HuH-7.5 (cell line): Measurements from ENCODE around the gene CXADR.
"Not testable (repeated sequence)": the region's sequence is repeated elsewhere in the genome, so short reads cannot be mapped to it uniquely, and the experiment has no call there.

Source experiments
- DNase-seq: peaks from one replicate; pipeline ENCODE4 v3.0.0; 2011; ENCODE audit warnings: low spot score

CXADR gene

GRCh38 chr21:17502985-17503384, 9.9 kb upstream of the CXADR start:
- not testable (repeated sequence) for DNase-seq

- DNase-seq, result no peak
These were observed 5.9 kb upstream of the CXADR start for GRCh38 chr21:17506951-17507350.

GRCh38 chr21:17507591-17507990, 5.3 kb upstream of the CXADR start:
- no peak for DNase-seq

GRCh38 chr21:17513214-17514123, 626 bp downstream of the CXADR start:
- no peak for DNase-seq

DNA sequence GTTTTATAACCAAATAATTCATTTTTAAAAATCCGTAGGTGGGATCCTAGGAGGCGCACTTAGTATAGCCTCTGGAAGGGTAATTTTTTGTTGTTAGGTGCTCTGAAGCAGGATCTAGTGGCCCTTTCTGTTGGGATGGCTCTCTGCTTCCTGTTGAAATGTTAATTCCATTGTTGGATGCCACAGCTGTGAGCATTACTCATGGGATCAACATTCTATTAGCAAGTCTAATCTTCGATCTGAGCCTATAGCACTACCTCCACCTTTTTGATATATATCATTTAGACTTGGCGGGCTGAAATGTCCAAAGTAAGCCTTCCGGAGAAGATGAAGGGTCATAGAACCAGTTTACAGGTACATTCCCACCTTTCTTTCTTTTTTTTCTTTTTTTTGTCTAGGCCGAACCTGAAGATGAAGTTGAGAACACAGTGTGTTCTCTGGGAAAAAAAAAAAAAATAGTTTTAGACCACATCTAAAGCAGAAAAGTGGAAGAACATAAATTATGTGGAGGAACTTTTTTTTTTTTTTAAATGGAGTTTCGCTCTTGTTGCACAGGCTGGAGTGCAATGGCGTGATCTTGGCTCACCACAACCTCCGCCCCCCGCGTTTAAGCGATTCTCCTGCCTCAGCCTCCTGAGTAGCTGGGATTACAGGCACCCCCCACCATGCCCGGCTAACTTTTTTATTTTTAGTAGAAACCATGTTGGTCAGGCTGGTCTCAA, 1.4 kb downstream of the CXADR start:
- DNase-seq, result no peak

DNA sequence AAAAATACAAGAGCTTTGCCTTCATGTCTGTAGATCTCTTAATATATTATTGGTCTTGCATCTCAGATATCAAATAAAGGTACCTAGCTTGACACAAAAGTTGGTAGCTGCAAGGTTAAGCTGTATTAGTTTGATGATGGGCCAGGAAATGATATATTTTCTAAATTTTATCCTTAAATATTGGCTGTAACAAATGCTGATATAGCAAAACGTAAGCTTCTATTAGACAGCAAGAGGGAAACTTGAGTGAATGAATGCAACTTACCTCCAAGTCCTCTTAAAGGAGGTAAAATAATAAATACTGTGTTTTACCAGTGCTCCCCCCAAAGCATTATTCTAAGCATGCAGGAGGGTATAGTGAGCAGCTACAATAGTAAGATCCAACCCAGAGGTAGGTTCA, 4.2 kb downstream of the CXADR start:
- not testable (repeated sequence) for DNase-seq

DNA sequence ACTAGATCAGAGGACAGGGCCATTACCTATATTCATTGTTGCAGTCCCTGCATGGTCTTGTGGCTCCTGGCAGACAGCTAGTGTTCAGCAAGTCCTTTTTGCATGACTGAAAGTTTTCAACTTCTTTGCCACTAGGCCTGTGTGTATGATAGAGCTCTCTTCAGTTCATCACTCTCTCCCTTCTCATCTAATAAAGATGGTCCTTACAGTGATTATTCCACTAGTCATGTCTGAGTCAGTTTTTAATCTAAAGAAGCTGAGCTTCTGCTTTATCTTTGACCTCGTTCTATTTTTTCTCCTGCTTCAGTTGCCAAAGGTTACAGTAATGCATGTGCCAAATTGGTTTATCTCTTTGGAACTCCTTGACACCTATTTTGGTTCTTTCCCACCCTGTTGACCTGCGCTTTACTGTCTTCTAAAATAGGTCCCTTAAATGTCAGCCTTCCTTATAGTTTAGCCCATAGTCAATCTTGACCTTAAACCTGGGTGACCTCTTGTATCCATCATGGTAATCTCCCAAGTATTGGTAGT, 6.4 kb downstream of the CXADR start:
- no peak for DNase-seq

GRCh38 chr21:17519965-17520609, 7.2 kb downstream of the CXADR start:
- no peak for DNase-seq

- DNase-seq, result peak; percentile 42
These were observed 10.2 kb downstream of the CXADR start for GRCh38 chr21:17523007-17523451.

DNA sequence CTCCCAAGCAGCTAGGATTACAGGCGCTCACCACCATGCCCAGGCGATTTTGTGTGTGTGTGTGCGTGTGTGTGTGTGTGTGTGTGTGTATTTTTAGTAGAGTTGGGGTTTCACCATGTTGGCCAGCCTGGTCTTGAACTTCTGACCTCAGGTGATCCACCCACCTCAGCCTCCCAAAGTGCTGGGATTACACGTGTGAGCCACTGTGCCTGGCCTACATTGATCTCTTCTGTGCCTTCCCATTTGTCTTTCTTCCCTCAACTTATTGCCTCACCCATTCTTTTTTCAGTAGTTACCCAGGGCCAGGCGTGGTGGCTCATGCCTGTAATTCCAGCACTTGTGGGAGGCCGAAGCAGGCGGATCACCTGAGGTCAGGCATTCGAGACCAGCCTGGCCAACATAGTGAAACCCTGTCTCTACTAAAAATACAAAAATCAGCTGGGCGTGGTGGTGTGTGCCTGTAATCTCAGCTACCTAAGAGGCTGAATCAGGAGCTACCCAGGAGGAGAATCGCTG, 11.2 kb downstream of the CXADR start:
- DNase-seq, result not testable (repeated sequence)

DNA sequence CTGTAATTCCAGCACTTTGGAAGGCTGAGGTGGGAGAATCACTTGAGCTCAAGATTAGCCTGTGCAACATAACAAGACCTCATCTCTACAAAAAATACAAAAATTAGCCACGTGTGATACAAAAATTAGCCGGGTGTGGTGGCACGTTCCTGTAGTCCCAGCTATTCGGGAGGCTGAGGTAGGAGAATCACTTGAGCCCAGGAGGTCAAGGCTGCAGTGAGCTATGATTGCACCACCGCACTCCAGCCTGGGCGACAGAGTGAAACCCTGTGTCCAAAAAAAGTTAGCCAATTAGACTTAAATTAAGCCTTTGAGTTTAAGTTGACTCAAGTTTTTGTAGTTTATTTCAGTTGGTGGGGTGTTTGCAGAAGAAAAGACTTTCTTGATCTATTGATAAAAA, 11.8 kb downstream of the CXADR start:
- DNase-seq, result no peak

GRCh38 chr21:17526776-17527175, 13.9 kb downstream of the CXADR start:
- no peak for DNase-seq

DNA sequence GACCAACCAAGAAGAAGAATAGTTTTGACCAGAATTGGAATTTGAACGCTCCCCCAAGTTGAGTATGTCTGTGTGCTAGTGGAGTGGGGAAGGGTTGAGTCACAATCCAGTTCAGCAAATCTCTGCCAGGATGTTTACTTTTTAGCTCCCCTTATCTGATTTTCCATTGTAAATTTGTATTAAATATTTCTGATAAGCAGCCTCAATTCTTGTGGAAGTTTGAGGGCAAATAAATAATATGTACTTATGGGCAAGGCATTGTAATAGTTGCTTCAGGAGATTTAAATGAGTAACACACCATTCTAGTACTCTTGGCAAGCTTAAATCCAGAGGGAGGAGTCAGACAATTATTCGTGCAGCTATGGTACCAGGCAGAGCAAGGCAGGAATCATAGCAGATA, 14.4 kb downstream of the CXADR start:
- DNase-seq, result no peak

GRCh38 chr21:17527711-17528110, 14.9 kb downstream of the CXADR start:
- no peak for DNase-seq

DNA sequence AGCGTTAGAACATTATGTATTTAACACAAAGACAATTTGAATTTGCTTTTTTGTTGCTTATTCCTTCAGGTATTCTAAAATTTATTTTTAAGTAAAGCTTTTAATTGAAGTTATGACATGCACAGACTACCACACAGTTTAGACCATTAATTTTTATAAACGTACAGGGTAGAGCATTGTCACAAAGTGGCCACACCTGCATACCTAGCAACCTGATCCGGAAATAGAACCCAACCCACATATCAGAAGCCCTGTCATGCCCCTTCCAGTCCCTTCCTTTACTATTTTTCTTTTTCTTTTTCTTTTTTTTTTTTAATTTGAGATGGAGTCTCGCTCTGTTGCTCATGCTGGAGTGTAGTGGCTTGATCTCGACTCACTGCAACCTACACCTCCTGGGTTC, 16.8 kb downstream of the CXADR start:
- DNase-seq, result no peak

GRCh38 chr21:17532292-17532691, 19.4 kb downstream of the CXADR start:
- DNase-seq, result no peak

- no peak for DNase-seq
These were observed 23.5 kb downstream of the CXADR start for GRCh38 chr21:17536381-17536780.

DNA sequence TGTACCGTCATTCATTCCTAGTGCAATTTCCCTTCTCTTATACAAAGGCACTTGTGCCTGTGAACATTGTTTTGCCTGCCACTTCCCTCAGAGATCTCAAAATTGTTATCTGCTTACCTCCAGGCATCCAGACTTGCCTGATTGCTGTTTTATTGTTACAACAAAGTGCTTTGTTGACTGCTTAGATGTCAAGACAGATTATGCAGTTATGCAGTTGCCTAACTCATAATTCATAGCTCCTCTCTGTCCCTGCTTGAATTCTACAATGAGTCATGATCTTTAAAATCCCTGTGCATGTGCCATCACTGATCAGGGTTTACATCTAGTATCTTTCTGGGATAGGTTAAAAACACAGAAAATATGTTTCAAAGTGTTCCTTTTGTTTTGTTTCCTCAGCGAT, 24.5 kb downstream of the CXADR start:
- DNase-seq, result no peak

- no peak for DNase-seq
These were observed 25.7 kb downstream of the CXADR start for GRCh38 chr21:17538576-17538975.

GRCh38 chr21:17539323-17539722, 26.5 kb downstream of the CXADR start:
- DNase-seq, result no peak

GRCh38 chr21:17539743-17540341, 27.0 kb downstream of the CXADR start:
- no peak for DNase-seq

DNA sequence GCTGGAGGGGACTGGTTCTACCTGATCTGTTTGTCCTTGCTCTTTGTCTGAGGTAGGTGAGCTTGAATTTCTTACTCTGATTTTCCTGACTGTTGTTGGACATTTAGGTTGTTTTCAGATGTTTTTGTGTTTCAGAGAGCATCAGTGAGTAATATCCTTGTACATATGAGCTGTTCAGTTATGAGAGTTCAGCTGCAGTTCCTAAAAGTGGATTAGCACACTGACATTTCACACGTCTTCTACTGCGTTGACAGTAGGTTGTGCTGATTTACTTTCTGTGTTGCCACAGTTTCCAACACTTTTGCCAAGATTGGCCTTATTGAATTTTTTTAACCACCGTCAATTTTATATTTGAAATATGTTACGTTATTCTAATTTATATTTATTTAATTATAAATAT, 27.7 kb downstream of the CXADR start:
- no peak for DNase-seq
